CD4-positive, alpha-beta T cell treated with Interleukin-17A for 1 hour (primary cell): ENCODE data around the gene AOPEP.
"Not testable (repeated sequence)": the region's sequence is repeated elsewhere in the genome, so short reads cannot be mapped to it uniquely, and the experiment has no call there.

ENCODE experiments used
- DNase-seq: peaks from one replicate; pipeline ENCODE4 v3.0.0-alpha.2; 2020

The AOPEP gene

DNA sequence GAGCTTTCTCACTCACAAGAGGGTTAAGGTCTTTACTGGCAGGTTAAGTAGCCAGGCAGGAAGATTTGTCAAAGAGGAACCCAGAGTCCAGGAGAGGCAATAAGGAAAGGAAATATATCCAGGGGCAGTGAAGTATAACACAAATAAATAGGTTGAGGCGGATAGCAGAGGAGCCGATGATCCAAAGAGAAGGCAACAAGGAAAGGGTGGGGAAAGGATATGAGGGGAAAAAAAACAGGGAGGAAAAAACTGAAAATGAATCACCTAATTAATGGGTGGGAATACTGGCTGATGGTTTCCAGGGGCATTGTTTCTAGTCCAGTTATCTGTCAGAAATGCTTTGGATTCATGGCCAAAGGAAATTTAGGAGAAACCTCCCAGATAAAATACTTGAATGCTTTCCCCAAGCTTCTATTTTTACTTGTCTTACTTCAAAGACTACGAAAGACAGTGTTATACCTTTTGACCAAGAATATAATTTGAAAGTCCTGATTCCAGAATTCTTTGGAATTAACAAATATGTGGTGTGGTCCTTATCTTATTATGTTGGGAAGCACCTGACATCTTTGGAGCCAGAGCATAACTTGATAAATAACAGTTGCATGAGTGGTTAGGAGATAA lies 146.5 kb downstream of the AOPEP start:
- no peak for DNase-seq

DNA sequence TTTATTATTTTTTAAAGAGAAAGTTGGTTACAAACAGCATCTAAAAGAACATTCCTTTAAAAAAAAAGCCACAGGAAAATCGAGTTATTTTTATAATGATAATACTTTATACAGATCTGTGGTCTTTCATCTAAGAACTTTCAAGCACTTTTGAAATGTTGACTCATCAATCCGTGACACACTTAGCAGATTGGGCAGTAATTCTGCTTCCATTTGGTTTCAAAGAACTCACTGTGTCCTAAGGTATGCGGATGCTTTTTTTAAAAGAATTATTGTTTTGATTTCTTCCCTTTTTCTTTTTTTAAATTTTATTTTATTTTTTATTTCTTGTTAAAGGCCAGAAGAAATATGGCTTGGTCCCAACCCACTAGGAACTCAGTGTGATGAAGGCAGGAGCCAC lies 147.8 kb downstream of the AOPEP start:
- no peak for DNase-seq

DNA sequence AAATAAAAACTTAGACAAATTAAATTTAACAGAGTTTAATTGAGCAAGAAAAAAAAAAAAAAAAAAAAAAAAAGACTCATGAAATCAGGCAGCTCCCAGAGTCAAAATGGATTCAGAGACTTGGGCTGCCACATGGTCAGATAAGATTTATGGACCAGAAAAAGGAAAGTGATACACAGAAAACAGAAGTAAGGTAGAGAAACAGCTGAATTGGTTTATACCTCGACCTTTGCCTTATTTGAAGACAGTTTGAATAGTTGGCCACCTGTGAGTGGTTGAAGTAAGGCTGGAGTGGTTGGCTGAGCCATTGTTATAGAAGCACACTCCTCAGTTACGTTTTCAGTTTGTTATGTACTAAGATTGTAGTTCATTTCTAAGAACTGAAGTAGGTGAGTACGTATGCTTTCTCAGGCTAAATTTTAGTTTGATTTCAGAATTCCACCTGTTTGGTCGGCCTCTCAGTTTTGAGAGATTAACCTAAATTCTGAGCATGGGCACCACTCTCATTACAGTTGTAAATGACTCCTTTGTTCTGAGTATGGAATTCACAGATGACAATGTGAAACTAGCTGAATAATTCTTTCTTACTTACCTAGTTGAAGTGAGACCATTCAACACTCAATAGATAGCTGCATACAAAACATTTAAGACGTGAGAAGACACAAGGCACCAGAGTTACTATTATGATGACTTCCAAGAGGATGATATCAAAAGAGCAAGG lies 149.0 kb downstream of the AOPEP start:
- DNase-seq: no peak

GRCh38 chr9:94878804-94879203 lies 152.3 kb downstream of the AOPEP start:
- DNase-seq: not testable (repeated sequence)

GRCh38 chr9:94879230-94879629 lies 152.7 kb downstream of the AOPEP start:
- no peak for DNase-seq

GRCh38 chr9:94881023-94881422 lies 154.5 kb downstream of the AOPEP start:
- DNase-seq: no peak

- no peak for DNase-seq
These were observed 155.0 kb downstream of the AOPEP start for GRCh38 chr9:94881454-94881853.

- DNase-seq: no peak
These were observed 155.4 kb downstream of the AOPEP start for GRCh38 chr9:94881940-94882339.

DNA sequence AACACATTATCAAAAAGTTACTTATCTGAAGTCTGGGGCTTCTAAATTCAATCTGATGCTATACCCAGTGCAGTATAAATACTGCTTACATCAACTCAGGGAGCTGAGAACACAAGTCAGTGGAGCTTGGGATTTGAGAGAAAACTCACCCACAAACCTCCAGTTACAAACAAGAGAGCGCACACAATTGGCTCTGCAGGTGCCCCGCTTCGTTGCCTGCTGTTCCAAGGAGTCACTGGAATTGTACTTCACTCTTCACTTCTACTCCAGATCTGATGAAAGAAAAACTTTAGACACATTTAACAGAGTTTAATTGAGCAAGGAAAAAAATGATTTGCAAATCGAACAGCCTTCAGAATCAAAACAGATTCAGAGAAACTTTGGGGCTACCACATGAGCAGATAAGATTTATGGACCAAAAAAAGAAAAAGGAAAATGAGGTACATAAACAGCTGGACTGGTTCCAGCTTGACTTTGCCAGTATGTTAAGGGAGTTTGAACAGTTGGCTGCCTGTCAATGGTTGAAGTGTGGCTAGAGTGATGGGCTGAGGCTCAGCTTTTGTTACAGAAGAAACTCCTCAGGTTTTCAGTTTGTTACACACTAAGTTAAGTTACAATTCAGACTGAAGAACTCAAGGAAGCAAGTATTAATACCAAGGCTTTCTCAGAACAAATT lies 156.6 kb downstream of the AOPEP start:
- no peak for DNase-seq

DNA sequence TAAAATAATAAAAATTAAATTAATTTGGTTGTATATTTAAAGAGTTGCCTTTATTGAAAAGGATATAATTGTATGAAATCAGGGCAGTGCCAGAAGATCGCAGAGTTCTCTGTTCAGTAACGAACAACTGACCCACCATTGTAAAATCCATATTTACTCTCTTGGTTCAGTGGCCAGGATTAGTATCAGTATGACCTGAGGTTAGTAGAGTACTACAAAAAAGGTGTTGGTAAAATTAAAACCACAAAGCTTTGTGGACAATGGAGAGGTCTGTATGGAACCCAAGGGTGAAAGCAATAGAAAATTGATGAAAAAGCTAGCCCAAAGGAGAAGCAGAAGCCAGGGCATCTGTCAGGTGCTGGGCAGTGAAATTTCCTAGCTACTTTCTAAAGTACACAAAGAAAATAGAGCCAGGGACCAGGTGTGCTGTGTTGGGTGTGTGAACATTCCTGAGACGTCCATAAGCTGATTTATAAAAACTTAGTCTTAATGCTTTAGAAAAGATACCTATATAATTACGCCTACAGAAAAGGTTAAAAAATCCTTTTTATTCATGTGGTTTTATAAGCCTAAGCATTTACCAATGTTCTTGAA lies 159.5 kb downstream of the AOPEP start:
- DNase-seq: no peak

DNA sequence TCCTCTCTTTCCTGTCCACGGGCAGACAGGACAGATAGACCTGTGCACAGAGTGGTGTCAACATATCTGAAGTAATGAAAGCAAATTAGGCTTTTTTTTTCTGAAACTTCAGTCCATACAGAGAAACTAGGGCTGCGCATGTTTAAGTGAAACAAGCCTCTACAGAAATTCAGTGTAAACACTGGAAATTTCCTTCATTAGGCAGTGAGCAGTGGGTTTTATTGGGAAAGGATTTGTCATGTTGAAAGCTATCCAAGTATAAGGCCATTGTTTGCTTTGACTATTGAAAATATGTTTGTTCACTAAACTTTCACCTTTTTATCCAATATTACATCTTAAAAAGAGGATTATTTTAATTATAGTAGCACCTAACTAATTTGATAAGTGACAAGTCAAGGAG lies 161.2 kb downstream of the AOPEP start:
- DNase-seq: no peak

DNA sequence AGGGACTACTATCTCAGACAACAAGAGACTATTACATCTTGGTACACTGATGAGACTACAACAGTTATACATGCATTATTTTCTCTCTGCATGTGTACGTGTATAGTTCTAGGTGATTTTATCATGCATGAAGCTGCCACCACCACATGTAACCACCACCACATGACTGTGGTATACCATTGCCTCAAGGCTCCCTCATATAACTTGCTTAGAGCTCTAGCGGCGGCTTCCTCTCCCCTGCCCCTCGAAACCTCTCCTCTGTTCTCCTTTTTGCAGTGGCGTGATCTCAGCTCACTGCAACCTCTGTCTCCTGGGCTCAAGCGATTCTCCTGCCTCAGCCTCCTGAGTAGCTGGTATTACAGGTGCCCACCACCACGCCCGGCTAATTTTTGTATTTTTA lies 162.3 kb downstream of the AOPEP start:
- DNase-seq: no peak

DNA sequence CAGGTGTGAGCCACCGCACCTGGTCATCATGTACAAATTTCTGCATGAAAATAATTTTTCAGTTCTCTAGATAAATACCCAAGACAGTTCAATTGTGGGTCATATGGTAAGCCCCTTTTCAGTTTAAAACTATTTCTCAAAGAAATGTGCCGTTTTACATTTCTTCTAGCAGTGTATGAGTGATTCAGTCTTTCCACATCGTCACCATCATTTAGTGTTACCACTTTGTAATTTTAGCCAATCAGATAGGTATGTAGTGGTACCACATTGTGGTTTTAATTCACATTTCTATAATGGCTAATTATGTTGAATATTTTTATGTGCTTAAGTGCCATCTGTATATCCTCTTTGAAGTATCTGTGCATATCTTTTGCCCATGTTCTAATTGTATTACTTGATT lies 163.1 kb downstream of the AOPEP start:
- DNase-seq: no peak

GRCh38 chr9:94891183-94891582 lies 164.7 kb downstream of the AOPEP start:
- DNase-seq: no peak

- DNase-seq: no peak
These were observed 166.2 kb downstream of the AOPEP start for GRCh38 chr9:94892675-94893074.

DNA sequence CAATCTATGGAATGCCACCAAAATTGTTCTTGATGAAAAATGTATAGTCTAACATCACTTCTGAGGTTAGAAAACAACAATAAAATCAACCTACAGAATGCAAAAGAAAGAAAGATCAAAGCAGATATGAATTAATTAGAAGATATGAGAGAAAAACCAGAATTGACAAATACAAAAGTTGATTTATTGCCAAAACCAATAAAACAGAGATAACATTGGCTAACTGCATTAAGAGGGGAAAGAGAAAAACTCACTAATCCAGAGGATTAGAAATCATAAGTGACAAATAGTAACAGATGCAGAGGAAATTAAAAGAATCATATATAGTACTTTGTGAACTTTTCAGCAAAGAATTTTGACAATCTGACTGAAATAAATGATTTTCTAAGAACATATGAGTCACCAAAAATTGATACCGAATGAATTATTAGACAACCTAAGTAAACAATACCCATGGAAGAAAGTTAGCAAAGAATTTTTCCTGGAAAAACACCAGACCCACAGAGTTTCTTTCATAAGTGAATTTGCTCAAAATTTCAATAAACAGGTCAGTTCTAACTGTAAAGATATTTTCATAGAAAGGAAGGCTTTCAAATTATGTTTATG lies 167.7 kb downstream of the AOPEP start:
- no peak for DNase-seq

GRCh38 chr9:94895668-94896067 lies 169.2 kb downstream of the AOPEP start:
- no peak for DNase-seq

GRCh38 chr9:94896512-94896911 lies 170.0 kb downstream of the AOPEP start:
- DNase-seq: no peak

DNA sequence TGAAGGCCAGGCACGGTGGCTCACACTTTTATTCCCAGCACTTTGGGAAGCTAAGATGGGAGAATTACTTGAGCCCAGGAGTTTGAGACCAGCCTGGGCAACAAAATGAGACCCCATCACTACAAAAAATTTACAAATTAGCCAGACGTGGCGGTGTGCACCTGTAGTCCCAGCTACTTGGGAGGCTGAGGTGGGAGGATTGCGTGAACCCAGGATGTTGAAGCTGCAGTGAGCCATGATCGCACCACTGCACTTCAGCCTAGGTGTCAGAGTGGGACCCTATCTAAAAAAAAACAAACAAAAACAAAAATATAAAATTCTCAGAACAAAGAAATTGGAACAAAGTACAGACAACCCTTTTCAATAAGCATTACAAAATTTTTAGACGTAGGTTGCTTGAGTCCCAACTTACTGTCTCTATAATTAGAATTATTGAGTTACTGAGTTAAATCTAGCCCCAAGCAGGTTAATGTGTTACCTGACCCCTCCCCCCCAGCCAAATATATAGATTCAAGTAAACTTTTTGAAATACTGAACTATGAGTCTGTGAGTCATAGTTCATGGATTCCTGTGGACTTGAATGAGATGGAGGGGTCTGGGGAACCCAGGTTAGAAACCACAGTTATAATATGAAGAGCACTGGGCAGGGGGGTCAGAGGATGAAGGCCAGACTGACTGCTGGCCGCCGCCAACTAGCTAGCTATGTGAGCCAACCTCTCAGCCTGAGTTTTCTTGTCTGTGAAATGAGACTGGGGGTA lies 173.1 kb downstream of the AOPEP start:
- DNase-seq: no peak

DNA sequence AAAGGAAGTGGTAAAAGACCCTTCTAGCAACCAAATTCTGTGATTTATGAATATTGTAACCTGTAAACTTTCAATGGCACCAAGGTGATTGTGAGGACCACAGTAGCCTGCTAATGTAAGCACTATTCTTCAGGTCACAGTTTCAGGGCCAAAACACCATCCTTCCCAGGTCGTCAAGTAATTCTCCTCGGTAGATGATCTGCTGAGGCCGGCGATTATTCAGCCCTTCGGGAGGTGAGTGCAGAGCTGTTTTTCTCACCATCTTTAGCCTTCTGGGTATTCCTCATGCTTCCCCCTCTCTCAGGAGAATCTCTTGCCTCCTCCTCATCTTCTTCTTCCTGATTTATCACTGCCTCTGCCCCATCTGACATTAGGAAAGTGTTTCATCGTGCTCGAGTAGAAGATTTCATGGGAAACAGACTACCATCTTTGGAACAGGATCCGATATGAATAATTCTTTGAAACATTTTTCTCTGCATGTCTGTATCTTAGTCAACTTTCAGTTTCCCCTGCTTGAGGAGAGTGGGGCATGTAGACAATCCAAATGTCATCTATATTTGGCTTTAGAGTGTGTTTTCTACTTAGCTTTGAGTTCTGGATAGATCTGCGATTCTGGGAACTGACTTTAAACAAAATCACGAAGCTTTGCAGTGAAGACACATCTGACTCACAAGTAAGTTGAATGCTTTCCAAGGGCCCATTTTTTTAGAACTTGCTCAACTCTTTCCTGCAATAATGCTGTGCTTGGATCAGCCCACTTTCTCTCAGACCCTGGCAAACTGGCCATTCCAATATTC lies 173.9 kb downstream of the AOPEP start:
- DNase-seq: no peak

GRCh38 chr9:94901019-94901363 lies 174.5 kb downstream of the AOPEP start:
- DNase-seq: no peak

GRCh38 chr9:94903961-94904421 lies 177.5 kb downstream of the AOPEP start:
- no peak for DNase-seq
